GM12873 (cell line): ENCODE measurements around the gene FOS.

Experiments used
- TF ChIP-seq, protein P1 (sequence below): IDR thresholded peaks from 2 replicates; pipeline ENCODE4 v1.5.1; 2012; ENCODE audit warnings: low read depth, mild to moderate bottlenecking, moderate library complexity, low read length, control low read depth; ENCODE audit not compliant: insufficient read depth; ENCODE audit errors: missing control alignments

Gene FOS

DNA sequence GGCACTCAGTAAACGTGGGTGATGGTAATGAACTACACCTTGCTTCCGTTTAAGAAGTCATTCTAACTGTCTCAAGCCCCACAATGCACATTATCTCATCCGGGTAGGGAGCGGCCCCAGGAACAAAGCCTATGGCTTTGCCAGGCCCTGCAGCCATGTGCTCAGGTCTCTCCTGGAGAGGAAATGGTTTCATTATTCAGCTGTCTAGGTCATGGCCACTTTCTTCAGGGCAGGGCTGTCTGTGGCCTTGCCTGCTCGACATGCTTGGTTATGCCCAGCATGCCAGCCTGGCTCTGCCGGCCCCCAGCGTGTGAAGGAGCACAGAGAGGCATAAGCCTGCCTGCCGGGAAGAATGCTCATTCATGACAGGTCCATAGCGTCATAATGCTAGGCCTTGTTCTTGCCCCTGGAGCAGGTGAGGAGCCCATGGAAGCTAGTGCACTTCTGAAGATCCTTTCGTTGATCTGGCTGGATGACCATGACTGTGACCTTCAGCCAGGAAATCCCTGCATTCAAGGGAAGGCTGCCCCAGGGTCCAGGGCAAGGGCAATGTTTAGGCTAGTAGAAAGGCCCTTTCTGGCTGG, 26.3 kb upstream of the FOS start:
- TF ChIP-seq, protein P1, sequence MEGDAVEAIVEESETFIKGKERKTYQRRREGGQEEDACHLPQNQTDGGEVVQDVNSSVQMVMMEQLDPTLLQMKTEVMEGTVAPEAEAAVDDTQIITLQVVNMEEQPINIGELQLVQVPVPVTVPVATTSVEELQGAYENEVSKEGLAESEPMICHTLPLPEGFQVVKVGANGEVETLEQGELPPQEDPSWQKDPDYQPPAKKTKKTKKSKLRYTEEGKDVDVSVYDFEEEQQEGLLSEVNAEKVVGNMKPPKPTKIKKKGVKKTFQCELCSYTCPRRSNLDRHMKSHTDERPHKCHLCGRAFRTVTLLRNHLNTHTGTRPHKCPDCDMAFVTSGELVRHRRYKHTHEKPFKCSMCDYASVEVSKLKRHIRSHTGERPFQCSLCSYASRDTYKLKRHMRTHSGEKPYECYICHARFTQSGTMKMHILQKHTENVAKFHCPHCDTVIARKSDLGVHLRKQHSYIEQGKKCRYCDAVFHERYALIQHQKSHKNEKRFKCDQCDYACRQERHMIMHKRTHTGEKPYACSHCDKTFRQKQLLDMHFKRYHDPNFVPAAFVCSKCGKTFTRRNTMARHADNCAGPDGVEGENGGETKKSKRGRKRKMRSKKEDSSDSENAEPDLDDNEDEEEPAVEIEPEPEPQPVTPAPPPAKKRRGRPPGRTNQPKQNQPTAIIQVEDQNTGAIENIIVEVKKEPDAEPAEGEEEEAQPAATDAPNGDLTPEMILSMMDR = no peak

- TF ChIP-seq, protein P1 = no peak
These were observed 24.2 kb upstream of the FOS start for GRCh38 chr14:75254381-75254822.

DNA sequence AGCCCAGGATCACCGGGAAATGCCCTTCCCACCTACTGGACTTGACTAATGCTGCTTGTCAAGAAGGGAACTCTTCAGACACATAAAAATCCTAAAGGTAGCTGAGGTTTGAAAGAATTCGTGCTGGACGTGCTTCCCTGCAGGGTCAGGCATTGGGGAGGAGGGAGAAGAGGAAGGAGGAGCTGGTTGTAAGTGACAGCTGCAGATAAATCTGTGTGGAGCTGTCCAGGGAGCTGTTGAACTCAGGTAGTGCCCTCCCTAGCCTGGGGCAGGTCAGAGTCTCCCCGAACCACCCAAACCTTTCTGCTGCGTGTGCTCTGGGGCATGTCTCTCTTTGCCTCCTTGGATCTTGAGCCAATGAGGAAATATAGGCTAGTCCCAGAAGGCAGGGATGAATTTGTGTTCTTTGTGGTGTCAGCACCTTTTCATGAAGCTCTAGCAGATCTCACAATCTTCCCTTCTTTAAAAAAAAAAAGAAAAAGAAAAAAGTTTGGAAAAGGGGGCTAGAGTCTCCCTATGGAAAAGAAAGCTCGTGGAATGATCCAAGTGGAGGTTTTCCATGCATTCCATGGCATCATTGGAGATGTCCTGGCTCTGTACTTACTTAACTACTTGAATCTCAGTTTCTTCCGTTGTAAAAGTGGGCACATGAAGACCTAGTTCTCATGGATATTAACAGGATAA, 23.6 kb upstream of the FOS start:
- TF ChIP-seq, protein P1 = no peak

GRCh38 chr14:75258079-75258802, 20.4 kb upstream of the FOS start:
- TF ChIP-seq, protein P1 = no peak

DNA sequence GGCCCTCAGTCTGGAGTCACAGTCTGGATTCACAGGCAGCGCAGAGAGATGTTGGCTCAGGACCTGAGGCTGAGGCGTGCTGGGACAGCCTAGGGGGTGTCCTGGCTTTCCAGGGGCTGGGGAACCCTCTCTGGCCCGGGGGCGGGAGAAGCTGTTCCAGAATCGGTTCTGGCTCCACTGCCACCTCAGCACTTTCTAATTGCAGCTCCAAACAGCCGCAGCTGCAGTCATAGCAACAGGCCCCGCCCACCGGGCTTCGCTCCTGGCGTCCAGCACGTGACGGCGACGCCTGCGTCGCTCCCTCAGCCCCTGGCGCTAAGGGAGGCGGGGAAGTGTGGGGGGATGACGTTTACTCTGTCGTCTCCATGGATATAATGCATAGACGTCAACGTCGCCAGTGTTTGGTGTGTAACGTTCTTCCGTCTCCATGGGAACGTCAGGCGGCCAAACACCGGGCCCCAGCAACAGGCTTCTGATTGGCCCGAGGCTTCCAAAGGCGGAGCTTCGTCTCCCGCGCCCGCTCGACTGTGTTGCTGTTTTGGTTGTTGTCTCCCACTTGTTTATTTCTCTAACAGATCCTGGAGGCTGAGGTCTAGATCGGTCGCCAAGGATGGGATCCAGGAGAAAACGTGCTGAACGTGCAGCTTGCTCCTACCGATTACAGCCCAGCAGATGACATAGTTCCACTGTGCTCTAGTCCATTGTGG, 19.7 kb upstream of the FOS start:
- TF ChIP-seq, protein P1 = no peak

DNA sequence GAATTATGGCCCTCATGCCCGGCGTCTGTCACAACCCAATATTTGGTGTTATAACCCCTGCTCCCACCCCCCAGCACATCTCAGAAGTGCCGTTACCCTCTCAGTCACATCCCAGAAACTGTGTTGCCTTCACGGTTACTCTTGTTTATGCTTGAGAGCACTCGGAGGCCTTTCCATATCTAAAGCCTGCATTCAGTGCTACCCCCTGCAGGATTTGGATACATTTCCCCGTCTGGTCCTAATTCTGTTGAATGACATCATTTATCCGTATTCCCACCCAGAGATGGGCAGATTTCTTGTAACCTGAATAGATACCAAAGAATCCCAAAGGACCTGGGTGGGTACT, 19.1 kb upstream of the FOS start:
- TF ChIP-seq, protein P1 = no peak

DNA sequence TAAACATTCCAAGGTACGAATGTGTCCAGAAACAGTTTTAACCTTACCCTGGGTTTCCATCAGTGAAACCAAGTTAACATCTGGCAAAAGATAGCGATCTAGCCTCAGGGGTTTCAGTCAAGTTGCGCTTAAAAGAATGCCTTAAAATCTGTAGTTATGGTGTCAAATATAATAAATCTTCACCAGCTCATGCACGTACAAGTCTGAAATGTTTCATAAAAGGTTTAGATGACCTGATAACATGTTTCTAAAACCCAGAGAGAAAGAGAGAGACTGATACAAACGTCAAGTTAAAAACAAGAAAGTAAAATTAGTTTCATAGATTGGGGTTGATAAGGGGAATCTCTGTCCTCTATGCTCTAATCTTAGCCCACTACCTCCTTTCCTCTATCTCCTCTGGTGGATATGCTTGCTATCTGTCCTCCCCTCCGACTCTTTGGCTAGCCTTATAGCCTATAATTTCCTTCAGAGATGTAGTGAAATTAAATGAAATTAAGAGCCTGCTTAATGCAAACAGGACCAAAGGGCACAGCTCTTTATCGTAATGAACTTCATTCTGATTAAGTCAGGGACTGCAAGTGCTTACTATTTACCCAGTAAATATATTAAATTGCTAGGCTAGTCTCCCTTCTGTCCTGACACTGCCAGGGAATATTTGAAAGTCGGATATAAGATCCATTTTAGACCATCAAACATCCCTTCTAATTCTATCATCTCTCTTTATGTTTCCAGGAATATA, 18.4 kb upstream of the FOS start:
- TF ChIP-seq, protein P1 = no peak
